Measurements from ENCODE around the gene ACBD7. TPM values are rescaled to one million over a fixed set of nuclear protein-coding genes. Genes with fewer than 3 reads are reported as not detected.

Gene ACBD7
- total and polyA plus RNA-seq, 9 of the 15 experiments (the other 6 are each of a cell fraction or from before 2014, with no cell fraction given): 0.21 to 3.2 (median 0.84) TPM

DNA sequence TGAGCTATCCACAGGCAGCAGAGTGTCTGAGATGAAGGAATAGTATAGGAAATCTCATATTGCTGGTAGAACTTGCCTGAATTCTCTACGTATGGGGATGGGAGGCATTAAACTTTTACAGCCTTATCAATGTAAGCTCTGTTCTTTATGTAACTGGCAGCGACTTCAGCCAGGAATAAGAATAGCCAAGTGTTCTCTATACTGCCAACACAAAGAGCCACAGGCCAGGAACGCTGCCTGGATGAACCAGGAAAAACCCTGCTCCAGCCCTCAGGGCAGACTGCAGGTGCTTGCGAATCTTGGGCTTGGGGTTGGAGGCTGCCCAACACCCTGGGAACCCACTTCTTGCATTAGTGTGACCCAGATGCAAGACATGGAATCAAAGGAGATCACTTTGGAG, 50.9 kb downstream of the ACBD7 start:
- Histone ChIP-seq H3K4me2 (ENCODE audit: insufficient read depth, low read length) (no peak overlapping the region), H3K27ac (ENCODE audit: extremely low read depth, low read depth, low read length) (no peak overlapping the region), H3K27me3 (ENCODE audit: control insufficient read depth in 2 of 2, insufficient read depth in 2 of 2, low read length in 2 of 2) (no peaks in the 10 kb centered on the region; a peak in 1 of 5 replicates), H3K36me3 (ENCODE audit: control insufficient read depth, insufficient read depth, low read length) (no peaks in the 10 kb centered on the region), H3K4me1 (replicated peaks in 1 of 2; ENCODE audit: control insufficient read depth in 2 of 2, insufficient read depth in 2 of 2, low read length in 2 of 2) (peaks cover 0 to 10% of the 10 kb centered on the region in 2 experiments; a peak in 4 of 5 replicates), H3K9me3 (replicated peaks; ENCODE audit: control insufficient read depth, insufficient read depth, low read depth, low read length) (no peaks in the 10 kb centered on the region), H3K79me2 (ENCODE audit: control insufficient read depth, insufficient read depth, low read length) (no peaks in the 10 kb centered on the region), H3K4me3 (no peak overlapping the region), H3K9me1 (ENCODE audit: control insufficient read depth, insufficient read depth, low read length) (no peaks in the 10 kb centered on the region), H4K20me1 (replicated peaks; ENCODE audit: control insufficient read depth, insufficient read depth, low read length) (no peaks in the 10 kb centered on the region), H2AFZ (ENCODE audit: low read depth, low read length) (no peak overlapping the region), H3K9ac (ENCODE audit: insufficient read depth in 1 of 2, low read depth in 2 of 2, low read length in 2 of 2) (no peak overlapping the region)
- no peak for ATAC-seq
- ChIA-PET POLR2A (interaction anchor here (1.2 kb wide), 1 partner anchor 29 kb away, joined by 3 read pairs; no protein-coding TSS in a partner anchor), CTCF (ENCODE audit: low intra/inter-chr PET ratio) (no interaction called here)
- in situ Hi-C loops (cut with MboI) (no loop called here), intact Hi-C loops (cut with micrococcal nuclease) (no loop called here)
- no TSS peak for BruUV-seq (replicated peaks)
- DNase-seq (ENCODE audit: extremely low read depth in 1 of 4, low spot score in 3 of 4): no peak
- no peak for FAIRE-seq
- TF ChIP-seq HNRNPL (IDR thresholded peaks at IDR 0.05; ENCODE audit: low read depth, low read length) (no peak), SMARCE1 (IDR thresholded peaks at IDR 0.05) (no peak), HDAC3 (IDR thresholded peaks at IDR 0.05; ENCODE audit: borderline replicate concordance, partially characterized antibody) (no peak), GABPB1 (CRISPR knock-in tag; IDR thresholded peaks at IDR 0.05) (no peak), LARP7 (IDR thresholded peaks at IDR 0.05) (no peak), ZNF583 (CRISPR knock-in tag; IDR thresholded peaks at IDR 0.05) (no peak), ILF3 (IDR thresholded peaks at IDR 0.05; ENCODE audit: borderline replicate concordance) (no peak), NCOR1 (IDR thresholded peaks at IDR 0.05) (no peak), C11orf30 (IDR thresholded peaks at IDR 0.05; ENCODE audit: low read depth) (no peak), EP400 (IDR thresholded peaks at IDR 0.05) (no peak), STAT5A (IDR thresholded peaks at IDR 0.05; ENCODE audit: borderline replicate concordance, low read length) (no peak), NCOA4 (IDR thresholded peaks at IDR 0.05; ENCODE audit: partially characterized antibody) (no peak), SMARCB1 (IDR thresholded peaks at IDR 0.05; ENCODE audit: insufficient read length, low read depth) (no peak), ZNF431 (CRISPR knock-in tag; IDR thresholded peaks at IDR 0.05) (no peak)
- TF ChIP-seq, protein P1, sequence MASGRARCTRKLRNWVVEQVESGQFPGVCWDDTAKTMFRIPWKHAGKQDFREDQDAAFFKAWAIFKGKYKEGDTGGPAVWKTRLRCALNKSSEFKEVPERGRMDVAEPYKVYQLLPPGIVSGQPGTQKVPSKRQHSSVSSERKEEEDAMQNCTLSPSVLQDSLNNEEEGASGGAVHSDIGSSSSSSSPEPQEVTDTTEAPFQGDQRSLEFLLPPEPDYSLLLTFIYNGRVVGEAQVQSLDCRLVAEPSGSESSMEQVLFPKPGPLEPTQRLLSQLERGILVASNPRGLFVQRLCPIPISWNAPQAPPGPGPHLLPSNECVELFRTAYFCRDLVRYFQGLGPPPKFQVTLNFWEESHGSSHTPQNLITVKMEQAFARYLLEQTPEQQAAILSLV (tag; IDR thresholded peaks at IDR 0.05): no peak
- TF ChIP-seq, protein P2, sequence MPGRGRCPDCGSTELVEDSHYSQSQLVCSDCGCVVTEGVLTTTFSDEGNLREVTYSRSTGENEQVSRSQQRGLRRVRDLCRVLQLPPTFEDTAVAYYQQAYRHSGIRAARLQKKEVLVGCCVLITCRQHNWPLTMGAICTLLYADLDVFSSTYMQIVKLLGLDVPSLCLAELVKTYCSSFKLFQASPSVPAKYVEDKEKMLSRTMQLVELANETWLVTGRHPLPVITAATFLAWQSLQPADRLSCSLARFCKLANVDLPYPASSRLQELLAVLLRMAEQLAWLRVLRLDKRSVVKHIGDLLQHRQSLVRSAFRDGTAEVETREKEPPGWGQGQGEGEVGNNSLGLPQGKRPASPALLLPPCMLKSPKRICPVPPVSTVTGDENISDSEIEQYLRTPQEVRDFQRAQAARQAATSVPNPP (IDR thresholded peaks at IDR 0.05; ENCODE audit: borderline replicate concordance, insufficient read depth, insufficient read length): no peak
- TF ChIP-seq, protein P3, sequence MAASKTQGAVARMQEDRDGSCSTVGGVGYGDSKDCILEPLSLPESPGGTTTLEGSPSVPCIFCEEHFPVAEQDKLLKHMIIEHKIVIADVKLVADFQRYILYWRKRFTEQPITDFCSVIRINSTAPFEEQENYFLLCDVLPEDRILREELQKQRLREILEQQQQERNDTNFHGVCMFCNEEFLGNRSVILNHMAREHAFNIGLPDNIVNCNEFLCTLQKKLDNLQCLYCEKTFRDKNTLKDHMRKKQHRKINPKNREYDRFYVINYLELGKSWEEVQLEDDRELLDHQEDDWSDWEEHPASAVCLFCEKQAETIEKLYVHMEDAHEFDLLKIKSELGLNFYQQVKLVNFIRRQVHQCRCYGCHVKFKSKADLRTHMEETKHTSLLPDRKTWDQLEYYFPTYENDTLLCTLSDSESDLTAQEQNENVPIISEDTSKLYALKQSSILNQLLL (CRISPR knock-in tag; IDR thresholded peaks at IDR 0.05; ENCODE audit: borderline replicate concordance): no peak
- 14% methylated on average over 4 of the region's 4 CpGs for WGBS (ENCODE audit: insufficient coverage, low coverage, missing lambda C conversion rate)
